H1 (cell line): ENCODE measurements around the gene PATE1. TPM values are rescaled to one million over a fixed set of nuclear protein-coding genes. Genes with fewer than 3 reads are reported as not detected.

Experiments
- CTCF ChIA-PET: fragments of 300-600 bp; sonication (Branson Sonifier 250); formaldehyde crosslinking; loops from one replicate; lab custom pipeline; 2021; ENCODE audit not compliant: partially characterized antibody; lab: Charles Lee
- POLR2A ChIA-PET: fragments of 300-600 bp; sonication (Branson Sonifier 250); formaldehyde crosslinking; loops from one replicate; lab custom pipeline; 2021; ENCODE audit warnings: inconsistent platforms; ENCODE audit not compliant: partially characterized antibody; lab: Charles Lee
- DNase-seq, 2 experiments: peaks; one replicate each; pipeline versions ENCODE4 v3.0.0 to v3.0.0-alpha.2; 2010 to 2022; ENCODE audit warnings: low spot score in 2 of 2, low read depth in 1 of 2, mixed read lengths in 1 of 2
- FAIRE-seq: peaks from 2 replicates; lab custom pipeline; 2011; peaks lifted over from hg19 to GRCh38; lab: Jason Lieb, UNC
- H2AFZ ChIP-seq: 2 replicates; pipeline ENCODE4 v1.8.1; 2012; ENCODE audit warnings: low read length, inconsistent platforms
- H2AK5ac ChIP-seq: 2 replicates; pipeline ENCODE4 v1.6.1; 2013; ENCODE audit warnings: low read depth, low read length
- H2BK120ac ChIP-seq: replicated peaks from 2 replicates; pipeline ENCODE3; 2013; ENCODE audit warnings: low read depth, low read length, inconsistent platforms
- H2BK12ac ChIP-seq: 2 replicates; pipeline ENCODE4 v1.6.1; 2013; ENCODE audit warnings: low read depth, low read length
- H2BK15ac ChIP-seq: 2 replicates; pipeline ENCODE4 v1.6.1; 2013; ENCODE audit warnings: low read length
- H2BK20ac ChIP-seq: 2 replicates; pipeline ENCODE4 v1.6.1; 2013; ENCODE audit warnings: low read length
- H2BK5ac ChIP-seq: 2 replicates; pipeline ENCODE4 v1.6.1; 2013; ENCODE audit warnings: low read depth, low read length
- H3K14ac ChIP-seq: 2 replicates; pipeline ENCODE4 v1.6.1; 2013; ENCODE audit warnings: inconsistent platforms; ENCODE audit not compliant: insufficient read length
- H3K18ac ChIP-seq: 2 replicates; pipeline ENCODE4 v1.6.1; 2013; ENCODE audit warnings: low read length; ENCODE audit errors: extremely low read depth
- H3K23ac ChIP-seq: 2 replicates; pipeline ENCODE4 v1.6.1; 2013; ENCODE audit warnings: inconsistent platforms; ENCODE audit not compliant: insufficient read length
- H3K23me2 ChIP-seq: 2 replicates; pipeline ENCODE4 v1.6.1; 2013; ENCODE audit warnings: low read depth, low read length
- H3K27ac ChIP-seq: 2 replicates; pipeline ENCODE4 v1.6.1; 2011; ENCODE audit warnings: low read depth, low read length, inconsistent platforms
- H3K27me3 ChIP-seq, 4 experiments: replicated peaks in 1 of 4; 1 replicate in 1 of 4; 2 replicates in 3 of 4; pipeline versions ENCODE4 v1.6.1 to v1.8.1; 2011 to 2013; ENCODE audit warnings: low read length in 3 of 4, mild to moderate bottlenecking in 3 of 4, inconsistent platforms in 2 of 4, mixed read lengths in 2 of 4, moderate library complexity in 1 of 4; ENCODE audit not compliant: control insufficient read depth in 3 of 4, insufficient read depth in 3 of 4; ENCODE audit errors: extremely low read depth in 1 of 4
- H3K36me3 ChIP-seq, 4 experiments: 2 replicates each; pipeline versions ENCODE4 v1.6.1 to v1.8.1; 2011 to 2013; ENCODE audit warnings: mild to moderate bottlenecking in 4 of 4, low read length in 3 of 4, moderate library complexity in 2 of 4, control low read depth in 1 of 4, inconsistent platforms in 1 of 4; ENCODE audit not compliant: insufficient read depth in 4 of 4, control insufficient read depth in 2 of 4
- H3K4ac ChIP-seq: replicated peaks from 2 replicates; pipeline ENCODE3; 2013; ENCODE audit warnings: low read length, low read depth, mixed read lengths, inconsistent platforms; ENCODE audit not compliant: insufficient read length
- H3K4me1 ChIP-seq, 4 experiments: replicated peaks in 1 of 4; 1 replicate in 1 of 4; 2 replicates in 3 of 4; pipeline versions ENCODE4 v1.6.1 to v1.8.1; 2011 to 2013; ENCODE audit warnings: low read length in 3 of 4, inconsistent platforms in 2 of 4, mixed read lengths in 1 of 4; ENCODE audit not compliant: insufficient read depth in 4 of 4, control insufficient read depth in 3 of 4
- H3K4me2 ChIP-seq, 2 experiments: 2 replicates each; pipeline versions ENCODE4 v1.6.1 to v1.8.1; 2011 to 2013; ENCODE audit warnings: low read depth in 2 of 2, low read length in 2 of 2, control low read depth in 1 of 2, inconsistent platforms in 1 of 2, mild to moderate bottlenecking in 1 of 2; ENCODE audit not compliant: insufficient read depth in 1 of 2
- H3K4me3 ChIP-seq, 4 experiments: fragments of 200-600, 300-600 bp in 1 of 4; sonication (generic), shearing (Covaris generic), sonication (Bioruptor Twin) in 1 of 4; 2 replicates each; pipeline versions ENCODE4 v1.5.1 to v1.8.1; 2011 to 2016; ENCODE audit warnings: low read length in 4 of 4, low read depth in 3 of 4, control low read depth in 2 of 4, inconsistent platforms in 2 of 4, mild to moderate bottlenecking in 2 of 4, mixed read lengths in 1 of 4, moderate library complexity in 1 of 4; ENCODE audit not compliant: insufficient read depth in 2 of 4; ENCODE audit errors: extremely low read depth in 1 of 4
- H3K56ac ChIP-seq: replicated peaks from 2 replicates; pipeline ENCODE3; 2013; ENCODE audit warnings: low read depth, mild to moderate bottlenecking, mixed read lengths, low read length, inconsistent platforms; ENCODE audit not compliant: insufficient read length
- H3K79me1 ChIP-seq: 2 replicates; pipeline ENCODE4 v1.6.1; 2013; ENCODE audit warnings: low read depth, low read length, control low read depth
- H3K79me2 ChIP-seq, 2 experiments: 2 replicates each; pipeline versions ENCODE4 v1.6.1 to v1.8.1; 2012 to 2013; ENCODE audit warnings: low read length in 2 of 2, mild to moderate bottlenecking in 2 of 2, inconsistent platforms in 1 of 2; ENCODE audit not compliant: insufficient read depth in 2 of 2, control insufficient read depth in 1 of 2
- H3K9ac ChIP-seq, 4 experiments: replicated peaks in 1 of 4; 1 replicate in 1 of 4; 2 replicates in 3 of 4; pipeline versions ENCODE4 v1.6.1 to v1.8.1; 2011 to 2013; ENCODE audit warnings: low read depth in 3 of 4, low read length in 3 of 4, control low read depth in 2 of 4, mild to moderate bottlenecking in 2 of 4, moderate library complexity in 2 of 4, inconsistent platforms in 1 of 4; ENCODE audit errors: extremely low read depth in 1 of 4
- H3K9me3 ChIP-seq, 2 experiments: 2 replicates each; pipeline versions ENCODE4 v1.6.1 to v1.8.1; 2012 to 2013; ENCODE audit warnings: mild to moderate bottlenecking in 2 of 2, moderate library complexity in 2 of 2, control low read depth in 1 of 2, inconsistent platforms in 1 of 2, low read depth in 1 of 2, low read length in 1 of 2, mixed read lengths in 1 of 2; ENCODE audit not compliant: insufficient read depth in 2 of 2
- H4K20me1 ChIP-seq, 2 experiments: replicated peaks in 1 of 2; 2 replicates each; pipeline versions ENCODE3 to v1.8.1; 2011 to 2013; ENCODE audit warnings: inconsistent platforms in 2 of 2, low read length in 2 of 2, mild to moderate bottlenecking in 1 of 2; ENCODE audit not compliant: insufficient read depth in 2 of 2, control insufficient read depth in 1 of 2
- H4K5ac ChIP-seq: 2 replicates; pipeline ENCODE4 v1.6.1; 2013; ENCODE audit warnings: low read length, low read depth, mixed read lengths, inconsistent platforms; ENCODE audit not compliant: insufficient read length
- H4K8ac ChIP-seq: 2 replicates; pipeline ENCODE4 v1.8.0; 2013; ENCODE audit warnings: mild to moderate bottlenecking, moderate library complexity, low read length, inconsistent platforms; ENCODE audit not compliant: insufficient read depth; ENCODE audit errors: extremely low read depth
- H4K91ac ChIP-seq: replicated peaks from 2 replicates; pipeline ENCODE3; 2013; ENCODE audit warnings: low read length, mixed read lengths, inconsistent platforms; ENCODE audit not compliant: insufficient read length
- CBX5 ChIP-seq: fragments of 300-800, 300-1000 bp; sonication (generic); IDR thresholded peaks from 2 replicates; pipeline ENCODE4 v1.7.1; 2016; ENCODE audit warnings: antibody characterized with exemption, low read length, low read depth
- CHD1 ChIP-seq: IDR thresholded peaks from 2 replicates; pipeline ENCODE4 v1.6.1; 2012; ENCODE audit warnings: low read depth, low read length, improper control_type of control experiment
- E2F6 ChIP-seq: IDR thresholded peaks from 2 replicates; pipeline ENCODE4 v1.6.1; 2012; ENCODE audit warnings: inconsistent platforms
- HDAC6 ChIP-seq: IDR thresholded peaks from one replicate; pipeline ENCODE4 v1.7.1; 2012; ENCODE audit warnings: low read depth, mild to moderate bottlenecking, inconsistent platforms, low read length, moderate library complexity
- NANOG ChIP-seq: IDR thresholded peaks from 2 replicates; pipeline ENCODE4 v1.6.1; 2011; ENCODE audit warnings: low read length, low read depth, mild to moderate bottlenecking, inconsistent platforms; ENCODE audit not compliant: insufficient read depth, poor library complexity, severe bottlenecking
- POU5F1 ChIP-seq: IDR thresholded peaks from 2 replicates; pipeline ENCODE4 v1.6.1; 2011; ENCODE audit warnings: low read depth, mild to moderate bottlenecking, low read length, moderate library complexity
- SAP30 ChIP-seq: fragments of 300-600 bp; sonication (generic); IDR thresholded peaks from 2 replicates; pipeline ENCODE4 v1.7.1; 2012; ENCODE audit warnings: low read length, moderate library complexity, mild to moderate bottlenecking, inconsistent platforms; ENCODE audit not compliant: insufficient read depth, insufficient replicate concordance
- SIN3A ChIP-seq, 2 experiments: IDR thresholded peaks in 1 of 2; conservative IDR thresholded peaks in 1 of 2; 2 replicates each; pipeline ENCODE4 v1.6.1; 2011 to 2012; ENCODE audit warnings: low read length in 2 of 2, improper control_type of control experiment in 1 of 2, low read depth in 1 of 2, mild to moderate bottlenecking in 1 of 2
- SIX5 ChIP-seq: IDR thresholded peaks from 2 replicates; pipeline ENCODE4 v1.6.1; 2011; ENCODE audit warnings: mild to moderate bottlenecking, low read depth, low read length
- YY1 ChIP-seq: IDR thresholded peaks from 2 replicates; pipeline ENCODE4 v1.6.1; 2011; ENCODE audit warnings: low read depth, mild to moderate bottlenecking, low read length
- ZNF274 ChIP-seq: IDR thresholded peaks from 2 replicates; pipeline ENCODE4 v1.7.0; 2012; ENCODE audit warnings: low read length, borderline replicate concordance; ENCODE audit errors: extremely low read depth
- WGBS, 2 experiments: shearing (Covaris generic) in 1 of 2; methylation state at CpG; one replicate each; pipeline versions ENCODE4 v1.1.6 to v1.1.7; 2013 to 2015; ENCODE audit warnings: low lambda C conversion rate in 2 of 2, mixed read lengths in 2 of 2, inconsistent platforms in 1 of 2, low coverage in 1 of 2, missing lambda C conversion rate in 1 of 2; ENCODE audit not compliant: insufficient replicate concordance in 2 of 2, insufficient coverage in 1 of 2, insufficient read length in 1 of 2; ENCODE audit errors: extremely low coverage in 1 of 2, missing lambda C conversion rate in 1 of 2; 5-methylcytosine and 5-hydroxymethylcytosine counted together
- polyA plus RNA-seq, 7 experiments: library from polyadenylated mRNA; depleted of rRNA in 3 of 7; stranded (reverse) in 5 of 7; unstranded in 2 of 7; fragments of >200 nt in 5 of 7; fragments of 200-250 nt in 2 of 7; gene quantifications; 1 replicate in 5 of 7; 2 replicates in 1 of 7; 4 replicates in 1 of 7; pipeline versions ENCODE4 v1.2.1 to v1.2.3, GENCODE V29; 2011 to 2013; ENCODE audit warnings: missing spikeins in 2 of 7, mixed read lengths in 2 of 7
- total RNA-seq: library from RNA; stranded (reverse); fragmentation: NEBNext Ultra II Directional; extraction: Animal tissue kit (Norgen Biotek cat#: 25700); gene quantifications from 2 replicates; pipeline ENCODE4 v1.2.1, GENCODE V29; 2021

PATE1 gene
- total and polyA plus RNA-seq, 2 of the 8 experiments (the other 6 are each of a cell fraction or from before 2014, with no cell fraction given), result not detected

GRCh38 chr11:125743681-125744080, 2.4 kb upstream of the PATE1 start:
- Histone ChIP-seq H4K91ac (no peak overlapping the region), H3K23me2 (no peaks in the 10 kb centered on the region), H3K4me2 (no peak overlapping the region), H2BK120ac (no peak overlapping the region), H4K5ac (no peak overlapping the region), H3K79me2 (no peaks in the 10 kb centered on the region), H3K23ac (no peak overlapping the region), H3K27ac (no peak overlapping the region), H2BK20ac (no peak overlapping the region), H3K14ac (no peak overlapping the region), H3K27me3 (no peaks in the 10 kb centered on the region), H2AK5ac (no peak overlapping the region), H3K18ac (no peak overlapping the region), H3K9me3 (no peaks in the 10 kb centered on the region), H2BK15ac (no peak overlapping the region), H3K4ac (no peak overlapping the region), H4K20me1 (no peaks in the 10 kb centered on the region), H3K79me1 (no peaks in the 10 kb centered on the region), H2BK12ac (no peak overlapping the region), H2AFZ (no peak overlapping the region), H2BK5ac (no peak overlapping the region), H3K9ac (no peak overlapping the region), H4K8ac (no peak overlapping the region), H3K36me3 (no peaks in the 10 kb centered on the region), H3K56ac (no peak overlapping the region), H3K4me1 (no peaks in the 10 kb centered on the region), H3K4me3 (no peak overlapping the region)
- ChIA-PET POLR2A (interaction anchor here (0.5 kb wide), 1 partner anchor 72 kb away, joined by 3 read pairs; no protein-coding TSS in a partner anchor), CTCF (interaction anchor here (0.7 kb wide), 1 partner anchor 19 kb away, joined by 3 read pairs; no protein-coding TSS in a partner anchor)
- DNase-seq (no peak), FAIRE-seq (no peak)
- WGBS, 2 experiments, result 83% methylated on average over 1 of the region's 1 CpG; no CpG with 5 or more reads in 1 of the 2 experiments
- TF ChIP-seq CBX5, result no peak
- no peak for TF ChIP-seq YY1
- TF ChIP-seq NANOG, result no peak
- no peak for TF ChIP-seq ZNF274
- TF ChIP-seq SIN3A (conservative IDR thresholded peaks at IDR 0.05 in 1 of 2, IDR thresholded peaks at IDR 0.05 in 1 of 2; ENCODE audit: low read depth in 1 of 2, low read length in 2 of 2), result no peak
- TF ChIP-seq HDAC6, result no peak
- no peak for TF ChIP-seq POU5F1
- no peak for TF ChIP-seq SAP30
- no peak for TF ChIP-seq SIX5
- no peak for TF ChIP-seq CHD1
- TF ChIP-seq E2F6, result no peak
